Measurements from ENCODE around the gene PGAP6.

GRCh38 chr16:354291-354881, 27.4 kb downstream of the PGAP6 start:
- TF ChIP-seq, protein P1, sequence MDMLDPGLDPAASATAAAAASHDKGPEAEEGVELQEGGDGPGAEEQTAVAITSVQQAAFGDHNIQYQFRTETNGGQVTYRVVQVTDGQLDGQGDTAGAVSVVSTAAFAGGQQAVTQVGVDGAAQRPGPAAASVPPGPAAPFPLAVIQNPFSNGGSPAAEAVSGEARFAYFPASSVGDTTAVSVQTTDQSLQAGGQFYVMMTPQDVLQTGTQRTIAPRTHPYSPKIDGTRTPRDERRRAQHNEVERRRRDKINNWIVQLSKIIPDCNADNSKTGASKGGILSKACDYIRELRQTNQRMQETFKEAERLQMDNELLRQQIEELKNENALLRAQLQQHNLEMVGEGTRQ (IDR thresholded peaks at IDR 0.05; ENCODE audit: borderline replicate concordance, low read depth, low read length) = no peak
- TF ChIP-seq, protein P2, sequence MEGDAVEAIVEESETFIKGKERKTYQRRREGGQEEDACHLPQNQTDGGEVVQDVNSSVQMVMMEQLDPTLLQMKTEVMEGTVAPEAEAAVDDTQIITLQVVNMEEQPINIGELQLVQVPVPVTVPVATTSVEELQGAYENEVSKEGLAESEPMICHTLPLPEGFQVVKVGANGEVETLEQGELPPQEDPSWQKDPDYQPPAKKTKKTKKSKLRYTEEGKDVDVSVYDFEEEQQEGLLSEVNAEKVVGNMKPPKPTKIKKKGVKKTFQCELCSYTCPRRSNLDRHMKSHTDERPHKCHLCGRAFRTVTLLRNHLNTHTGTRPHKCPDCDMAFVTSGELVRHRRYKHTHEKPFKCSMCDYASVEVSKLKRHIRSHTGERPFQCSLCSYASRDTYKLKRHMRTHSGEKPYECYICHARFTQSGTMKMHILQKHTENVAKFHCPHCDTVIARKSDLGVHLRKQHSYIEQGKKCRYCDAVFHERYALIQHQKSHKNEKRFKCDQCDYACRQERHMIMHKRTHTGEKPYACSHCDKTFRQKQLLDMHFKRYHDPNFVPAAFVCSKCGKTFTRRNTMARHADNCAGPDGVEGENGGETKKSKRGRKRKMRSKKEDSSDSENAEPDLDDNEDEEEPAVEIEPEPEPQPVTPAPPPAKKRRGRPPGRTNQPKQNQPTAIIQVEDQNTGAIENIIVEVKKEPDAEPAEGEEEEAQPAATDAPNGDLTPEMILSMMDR (IDR thresholded peaks at IDR 0.05) = no peak

All from SK-N-SH (cell line).